NK-92 (cell line): ENCODE results near the gene FOXD3.

Experiments used
- DNase-seq: peaks from one replicate; lab custom pipeline; 2025; ENCODE audit not compliant: unreplicated experiment; lab: John Stamatoyannopoulos, UW

The FOXD3 gene

GRCh38 chr1:63320022-63320721 is 2.2 kb upstream of the FOXD3 start:
- DNase-seq: no peak

- DNase-seq: no peak
Observed at GRCh38 chr1:63321066-63321784, 1.1 kb upstream of the FOXD3 start.

GRCh38 chr1:63321785-63322113 is 618 bp upstream of the FOXD3 start:
- no peak for DNase-seq

GRCh38 chr1:63322944-63323864 is 837 bp downstream of the FOXD3 start:
- no peak for DNase-seq

- DNase-seq: no peak
Observed at GRCh38 chr1:63323865-63324778, 1.8 kb downstream of the FOXD3 start.

- no peak for DNase-seq
Observed at GRCh38 chr1:63324779-63325119, 2.4 kb downstream of the FOXD3 start.

- no peak for DNase-seq
Observed at GRCh38 chr1:63325279-63325985, 3.1 kb downstream of the FOXD3 start.

GRCh38 chr1:63326106-63326472 is 3.7 kb downstream of the FOXD3 start:
- no peak for DNase-seq

- DNase-seq: no peak
Observed at GRCh38 chr1:63326473-63327380, 4.4 kb downstream of the FOXD3 start.

GRCh38 chr1:63327417-63328054 is 5.2 kb downstream of the FOXD3 start:
- no peak for DNase-seq

- no peak for DNase-seq
Observed at GRCh38 chr1:63328122-63328521, 5.8 kb downstream of the FOXD3 start.

- no peak for DNase-seq
Observed at GRCh38 chr1:63328781-63329180, 6.4 kb downstream of the FOXD3 start.

GRCh38 chr1:63329621-63330330 is 7.4 kb downstream of the FOXD3 start:
- DNase-seq: no peak

- no peak for DNase-seq
Observed at GRCh38 chr1:63330331-63330916, 8.1 kb downstream of the FOXD3 start.

GRCh38 chr1:63342402-63342801 is 20.0 kb downstream of the FOXD3 start:
- no peak for DNase-seq

- DNase-seq: no peak
Observed at GRCh38 chr1:63343922-63344321, 21.6 kb downstream of the FOXD3 start.

- DNase-seq: no peak
Observed at GRCh38 chr1:63350320-63350719, 28.0 kb downstream of the FOXD3 start.

- DNase-seq: no peak
Observed at GRCh38 chr1:63352736-63353135, 30.4 kb downstream of the FOXD3 start.
